MCF 10A (cell line): ENCODE data around the gene ATF5. TPM values are rescaled to one million over a fixed set of nuclear protein-coding genes. Genes with fewer than 3 reads are reported as not detected.

Experiments
- BruUV-seq: library from RNA; stranded (reverse); fragments of 400-500 nt; replicated peaks from 2 replicates; lab custom pipeline; 2021; lab: Mats Ljungman, UMichigan
- CTCF ChIA-PET: fragments of 300-600 bp; sonication (Branson Sonifier 250); formaldehyde crosslinking; extraction: SDS; loops from one replicate; lab custom pipeline; 2021; ENCODE audit warnings: antibody characterized with exemption, inconsistent platforms; lab: Yijun Ruan, JAX
- POLR2A ChIA-PET: fragments of 300-600, 350-650 bp; sonication (Branson Sonifier 250); formaldehyde crosslinking; extraction: SDS; loops from one replicate; lab custom pipeline; 2020; ENCODE audit warnings: antibody characterized with exemption, inconsistent platforms; lab: Yijun Ruan, JAX
- DNase-seq: peaks from one replicate; pipeline ENCODE4 v3.0.0-alpha.2; 2018; ENCODE audit not compliant: unreplicated experiment
- H3K27ac Mint-ChIP-seq: one replicate; pipeline ENCODE4 v1.8.0; 2022; ENCODE audit warnings: mild to moderate bottlenecking, low read depth, mixed read lengths; ENCODE audit not compliant: unreplicated experiment
- H3K27me3 Mint-ChIP-seq: one replicate; pipeline ENCODE4 v1.8.0; 2022; ENCODE audit warnings: mixed read lengths; ENCODE audit not compliant: insufficient read depth, unreplicated experiment
- H3K36me3 Mint-ChIP-seq: one replicate; pipeline ENCODE4 v1.8.0; 2022; ENCODE audit warnings: mild to moderate bottlenecking, moderate library complexity, mixed read lengths; ENCODE audit not compliant: insufficient read depth, unreplicated experiment
- H3K4me1 Mint-ChIP-seq: one replicate; pipeline ENCODE4 v1.8.0; 2022; ENCODE audit warnings: mixed read lengths; ENCODE audit not compliant: insufficient read depth, unreplicated experiment
- H3K4me3 Mint-ChIP-seq: one replicate; pipeline ENCODE4 v1.8.0; 2022; ENCODE audit warnings: mild to moderate bottlenecking, moderate library complexity, mixed read lengths; ENCODE audit not compliant: unreplicated experiment
- H3K9me3 Mint-ChIP-seq: one replicate; pipeline ENCODE4 v1.8.0; 2022; ENCODE audit warnings: mixed read lengths; ENCODE audit not compliant: unreplicated experiment
- CTCF ChIP-seq: fragments of 200-600 bp; IDR thresholded peaks from one replicate; pipeline ENCODE4 v1.8.0; 2022; ENCODE audit warnings: antibody characterized with exemption, mild to moderate bottlenecking; ENCODE audit not compliant: unreplicated experiment
- intact Hi-C: fragments of 100-400 bp; cut with micrococcal nuclease; formaldehyde crosslinking; loops from 2 replicates; pipeline ENCODE4 v1.14.1; 2022
- total RNA-seq: library from RNA; stranded (reverse); gene quantifications from 2 replicates; pipeline ENCODE4 v1.2.3, GENCODE V29; 2022

Gene ATF5
- total RNA-seq, 1 experiment from 2014 or later, result 23.7 TPM

GRCh38 chr19:49894879-49895565 lies 34.0 kb upstream of the ATF5 start:
- no peak for TF ChIP-seq CTCF
- Mint-ChIP-seq H3K4me1 (peaks cover 14% of the 10 kb centered on the region), H3K27me3 (peaks cover 12% of the 10 kb centered on the region), H3K4me3 (no peak overlapping the region), H3K36me3 (no peaks in the 10 kb centered on the region), H3K27ac (no peak overlapping the region), H3K9me3 (no peaks in the 10 kb centered on the region)
- DNase-seq, result no peak
- CTCF ChIA-PET, result interaction anchor here (0.7 kb wide), 1 partner anchor 998 kb away, joined by 3 read pairs; no protein-coding TSS in a partner anchor
- no TSS peak for BruUV-seq
- POLR2A ChIA-PET, result interaction anchor here (0.6 to 1.0 kb wide), 3 partner anchors 11 to 380 kb away, joined by 3 read pairs; no protein-coding TSS in a partner anchor
- intact Hi-C loops, result no loop called here

GRCh38 chr19:49895566-49896297 lies 33.3 kb upstream of the ATF5 start:
- DNase-seq, result no peak
- ChIA-PET POLR2A (interaction anchor here (0.6 to 1.0 kb wide), 3 partner anchors 12 to 379 kb away, joined by 3 read pairs; no protein-coding TSS in a partner anchor), CTCF (no interaction called here)
- TF ChIP-seq CTCF, result no peak
- Mint-ChIP-seq H3K27ac (no peak overlapping the region), H3K4me1 (peaks cover 14% of the 10 kb centered on the region), H3K36me3 (no peaks in the 10 kb centered on the region), H3K4me3 (no peak overlapping the region), H3K27me3 (peaks cover 12% of the 10 kb centered on the region), H3K9me3 (no peaks in the 10 kb centered on the region)
- intact Hi-C loops, result no loop called here
- BruUV-seq, result no TSS peak

GRCh38 chr19:49896863-49897621 lies 32.0 kb upstream of the ATF5 start, which contains the start of gene IL4I1:
Gene IL4I1 (minus strand): TSS chr19:49896887. CDS start chr19:49896160, 727 bp downstream.
- intact Hi-C loops, result no loop called here
- TF ChIP-seq CTCF, result no peak
- peaks cover 14% of the 10 kb centered on the region for H3K4me1 Mint-ChIP-seq
- POLR2A ChIA-PET, result no interaction called here
- BruUV-seq, result no TSS peak
- DNase-seq, result no peak
- no peak within 1 kb of the TSS for H3K27ac Mint-ChIP-seq
- no peak within 1 kb of the TSS for H3K4me3 Mint-ChIP-seq
- no peaks in the 10 kb centered on the region for H3K9me3 Mint-ChIP-seq
- H3K27me3 Mint-ChIP-seq, result peaks cover 12% of the 10 kb centered on the region
- H3K36me3 Mint-ChIP-seq, result no peaks in the 10 kb centered on the region
- CTCF ChIA-PET, result no interaction called here
